ENCODE data around the gene LPO. TPM values are rescaled to one million over a fixed set of nuclear protein-coding genes. Genes with fewer than 3 reads are reported as not detected.

The LPO gene
- total RNA-seq, 1 donor from 2014 or later = not detected

DNA sequence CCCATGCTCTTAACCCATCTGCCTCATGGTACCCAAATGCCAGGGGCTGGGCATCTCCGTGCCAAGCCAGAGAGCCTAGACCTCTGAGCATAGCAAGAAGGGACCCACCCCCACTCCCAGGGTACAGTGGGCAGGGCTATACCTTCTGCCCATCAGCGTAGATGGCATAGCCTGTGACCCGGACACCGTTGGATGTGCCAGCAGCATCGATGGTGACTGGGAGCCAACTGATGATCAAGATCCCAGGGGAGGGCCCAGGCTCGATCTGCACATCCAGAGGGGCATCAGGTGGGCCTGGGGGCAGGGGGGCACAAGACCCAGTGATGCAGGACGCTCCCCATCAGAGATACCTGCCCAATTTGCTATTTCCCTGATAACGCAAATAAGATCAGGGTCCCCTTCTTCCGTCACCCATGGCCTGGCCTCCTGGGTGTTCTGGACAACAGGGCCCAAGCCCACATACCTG lies 73.1 kb downstream of the LPO start:
- H3K4me1 Mint-ChIP-seq (ENCODE audit: low read depth, unreplicated experiment) = peaks cover 11% of the 10 kb centered on the region
- DNase-seq = peak; percentile 8

GRCh38 chr17:58312021-58312630 lies 73.7 kb downstream of the LPO start:
- no peak overlapping the region for H3K4me3 Mint-ChIP-seq (ENCODE audit: unreplicated experiment)
- H3K9me3 Mint-ChIP-seq (ENCODE audit: unreplicated experiment) = no peaks in the 10 kb centered on the region
- H3K27me3 Mint-ChIP-seq (ENCODE audit: unreplicated experiment) = peaks cover 4% of the 10 kb centered on the region
- DNase-seq = peak; percentile 15
- peaks cover 3% of the 10 kb centered on the region for H3K36me3 Mint-ChIP-seq (ENCODE audit: unreplicated experiment)
- TF ChIP-seq, protein P1, sequence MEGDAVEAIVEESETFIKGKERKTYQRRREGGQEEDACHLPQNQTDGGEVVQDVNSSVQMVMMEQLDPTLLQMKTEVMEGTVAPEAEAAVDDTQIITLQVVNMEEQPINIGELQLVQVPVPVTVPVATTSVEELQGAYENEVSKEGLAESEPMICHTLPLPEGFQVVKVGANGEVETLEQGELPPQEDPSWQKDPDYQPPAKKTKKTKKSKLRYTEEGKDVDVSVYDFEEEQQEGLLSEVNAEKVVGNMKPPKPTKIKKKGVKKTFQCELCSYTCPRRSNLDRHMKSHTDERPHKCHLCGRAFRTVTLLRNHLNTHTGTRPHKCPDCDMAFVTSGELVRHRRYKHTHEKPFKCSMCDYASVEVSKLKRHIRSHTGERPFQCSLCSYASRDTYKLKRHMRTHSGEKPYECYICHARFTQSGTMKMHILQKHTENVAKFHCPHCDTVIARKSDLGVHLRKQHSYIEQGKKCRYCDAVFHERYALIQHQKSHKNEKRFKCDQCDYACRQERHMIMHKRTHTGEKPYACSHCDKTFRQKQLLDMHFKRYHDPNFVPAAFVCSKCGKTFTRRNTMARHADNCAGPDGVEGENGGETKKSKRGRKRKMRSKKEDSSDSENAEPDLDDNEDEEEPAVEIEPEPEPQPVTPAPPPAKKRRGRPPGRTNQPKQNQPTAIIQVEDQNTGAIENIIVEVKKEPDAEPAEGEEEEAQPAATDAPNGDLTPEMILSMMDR (IDR thresholded peaks at IDR 0.05; ENCODE audit: partially characterized antibody, unreplicated experiment) = no peak
- peaks cover 11% of the 10 kb centered on the region for H3K4me1 Mint-ChIP-seq (ENCODE audit: low read depth, unreplicated experiment)
- no peak overlapping the region for H3K27ac Mint-ChIP-seq (ENCODE audit: unreplicated experiment)

More for the DNA sequence above, 73.1 kb downstream of the LPO start:
- Mint-ChIP-seq H3K9me3 (ENCODE audit: unreplicated experiment) (no peaks in the 10 kb centered on the region), H3K36me3 (ENCODE audit: unreplicated experiment) (peaks cover 4% of the 10 kb centered on the region), H3K27me3 (ENCODE audit: unreplicated experiment) (peaks cover 4% of the 10 kb centered on the region), H3K27ac (ENCODE audit: unreplicated experiment) (no peak overlapping the region), H3K4me3 (ENCODE audit: unreplicated experiment) (no peak overlapping the region)
- TF ChIP-seq, protein P1 (IDR thresholded peaks at IDR 0.05; ENCODE audit: partially characterized antibody, unreplicated experiment) = no peak

GRCh38 chr17:58312829-58313228 lies 74.4 kb downstream of the LPO start:
- no peak overlapping the region for H3K4me3 Mint-ChIP-seq (ENCODE audit: unreplicated experiment)
- no peaks in the 10 kb centered on the region for H3K9me3 Mint-ChIP-seq (ENCODE audit: unreplicated experiment)
- H3K36me3 Mint-ChIP-seq (ENCODE audit: unreplicated experiment) = no peaks in the 10 kb centered on the region
- no peak for DNase-seq
- H3K27ac Mint-ChIP-seq (ENCODE audit: unreplicated experiment) = no peak overlapping the region
- H3K4me1 Mint-ChIP-seq (ENCODE audit: low read depth, unreplicated experiment) = peaks cover 8% of the 10 kb centered on the region
- H3K27me3 Mint-ChIP-seq (ENCODE audit: unreplicated experiment) = peaks cover 4% of the 10 kb centered on the region
- TF ChIP-seq, protein P1 (IDR thresholded peaks at IDR 0.05; ENCODE audit: partially characterized antibody, unreplicated experiment) = no peak

DNA sequence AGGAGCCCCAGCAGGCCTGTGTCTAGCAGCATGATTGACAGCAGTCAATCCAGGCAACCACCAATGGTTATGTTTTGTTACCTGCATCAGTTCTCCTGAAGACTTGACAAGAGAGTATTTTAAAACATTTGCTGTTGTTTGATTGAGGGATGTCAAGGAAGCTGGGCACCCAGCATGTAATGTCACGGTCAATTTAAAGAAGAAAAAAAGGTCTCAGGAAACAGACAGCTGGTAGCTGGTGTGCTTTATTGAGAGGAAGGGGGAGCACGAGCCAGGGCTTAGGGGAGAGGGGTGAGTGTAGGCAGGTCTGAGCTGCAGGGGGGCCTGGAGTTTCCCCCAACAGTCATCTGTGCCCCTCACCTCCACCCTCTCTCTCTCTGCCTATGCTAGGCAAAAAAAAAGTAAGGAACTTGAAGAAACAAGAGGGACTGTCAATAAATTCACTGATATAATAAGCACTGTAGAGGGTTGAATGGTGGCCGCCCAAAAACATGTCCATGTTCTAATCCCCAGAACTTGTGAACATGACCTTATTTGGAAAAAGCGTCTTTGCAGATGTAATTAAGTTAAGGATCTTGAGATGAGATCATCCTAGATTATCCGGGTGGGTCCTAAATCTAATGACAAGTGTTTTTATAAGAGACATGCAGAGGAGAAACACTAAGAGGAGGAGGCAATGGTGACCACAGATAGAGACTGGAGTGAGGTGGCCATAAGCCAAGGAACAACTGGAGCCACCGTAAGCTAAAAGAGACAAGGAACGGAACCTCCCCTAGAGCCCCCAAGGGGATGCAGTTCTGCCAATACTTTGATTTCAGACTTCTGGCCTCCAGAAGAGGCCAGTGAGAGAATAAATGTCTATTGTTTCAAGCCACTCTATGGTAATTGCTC lies 75.7 kb downstream of the LPO start:
- TF ChIP-seq, protein P1 (IDR thresholded peaks at IDR 0.05; ENCODE audit: partially characterized antibody, unreplicated experiment) = no peak
- H3K36me3 Mint-ChIP-seq (ENCODE audit: unreplicated experiment) = no peaks in the 10 kb centered on the region
- no peak overlapping the region for H3K4me3 Mint-ChIP-seq (ENCODE audit: unreplicated experiment)
- no peaks in the 10 kb centered on the region for H3K9me3 Mint-ChIP-seq (ENCODE audit: unreplicated experiment)
- peak overlapping the region; percentile 12 for H3K27ac Mint-ChIP-seq (ENCODE audit: unreplicated experiment)
- peaks cover 8% of the 10 kb centered on the region for H3K4me1 Mint-ChIP-seq (ENCODE audit: low read depth, unreplicated experiment)
- peaks cover 4% of the 10 kb centered on the region for H3K27me3 Mint-ChIP-seq (ENCODE audit: unreplicated experiment)
- DNase-seq = peak; percentile 2

DNA sequence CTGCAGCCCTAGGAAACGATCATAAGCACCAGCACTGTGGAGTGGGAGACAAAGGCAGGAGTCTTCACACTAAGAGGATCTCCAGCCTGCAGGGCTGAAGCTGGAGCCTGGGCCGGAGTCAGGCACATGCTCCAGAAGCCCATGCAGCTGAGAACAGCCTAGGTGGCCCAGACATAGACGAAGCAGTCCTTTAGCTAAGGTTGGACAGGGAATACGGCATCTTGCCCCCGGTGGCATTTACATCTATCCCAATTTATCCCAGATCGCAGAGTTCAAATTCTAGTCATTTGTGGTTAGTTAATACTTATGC lies 76.3 kb downstream of the LPO start:
- Mint-ChIP-seq H3K9me3 (ENCODE audit: unreplicated experiment) (no peaks in the 10 kb centered on the region), H3K36me3 (ENCODE audit: unreplicated experiment) (no peaks in the 10 kb centered on the region), H3K4me1 (ENCODE audit: low read depth, unreplicated experiment) (peaks cover 8% of the 10 kb centered on the region), H3K27me3 (ENCODE audit: unreplicated experiment) (peaks cover 4% of the 10 kb centered on the region), H3K27ac (ENCODE audit: unreplicated experiment) (no peak overlapping the region), H3K4me3 (ENCODE audit: unreplicated experiment) (no peak overlapping the region)
- peak; percentile 1 for DNase-seq
- TF ChIP-seq, protein P1 (IDR thresholded peaks at IDR 0.05; ENCODE audit: partially characterized antibody, unreplicated experiment) = no peak
